GM12865 (cell line): Measurements from ENCODE around the gene SNX24.

ENCODE experiments used
- DNase-seq: peaks from one replicate; pipeline ENCODE4 v3.0.0; 2010; ENCODE audit warnings: low read depth
- H3K4me3 ChIP-seq: 2 replicates; pipeline ENCODE4 v1.5.1; 2011; ENCODE audit warnings: mild to moderate bottlenecking, low read depth, low read length, control low read depth
- CTCF ChIP-seq: IDR thresholded peaks from 2 replicates; pipeline ENCODE4 v1.5.1; 2011; ENCODE audit warnings: low read length, control low read depth, low read depth, inconsistent platforms; ENCODE audit not compliant: insufficient read depth; ENCODE audit errors: missing control alignments

SNX24 gene

GRCh38 chr5:122845229-122846050, at the start of gene SNX24:
Gene SNX24, plus strand, starts transcription at chr5:122845613. Its CDS starts 21 bp downstream, at chr5:122845634.
- peak within 1 kb of the TSS; percentile 60 for H3K4me3 ChIP-seq
- DNase-seq = peak; percentile 72
- peak; percentile 0 for TF ChIP-seq CTCF

- no peak for TF ChIP-seq CTCF
- H3K4me3 ChIP-seq = no peak overlapping the region
- DNase-seq = no peak
Observed at GRCh38 chr5:122805481-122805880, 39.9 kb upstream of the SNX24 start.

GRCh38 chr5:122810405-122810804, 35.0 kb upstream of the SNX24 start:
- DNase-seq = no peak
- TF ChIP-seq CTCF = no peak

GRCh38 chr5:122815218-122815767, 30.1 kb upstream of the SNX24 start:
- no peak overlapping the region for H3K4me3 ChIP-seq
- TF ChIP-seq CTCF = no peak
- DNase-seq = no peak

More at GRCh38 chr5:122810405-122810804, 35.0 kb upstream of the SNX24 start:
- no peak overlapping the region for H3K4me3 ChIP-seq

- no peak for TF ChIP-seq CTCF
- no peak for DNase-seq
- no peak overlapping the region for H3K4me3 ChIP-seq
Observed at GRCh38 chr5:122816756-122817155, 28.7 kb upstream of the SNX24 start.

- no peak for DNase-seq
- TF ChIP-seq CTCF = no peak
Observed at GRCh38 chr5:122831984-122832383, 13.4 kb upstream of the SNX24 start.

More at GRCh38 chr5:122831984-122832383, 13.4 kb upstream of the SNX24 start:
- H3K4me3 ChIP-seq = no peak overlapping the region
